Stimulated activated CD4-positive, alpha-beta T cell treated with anti-CD3 and anti-CD28 coated beads, Interleukin-4, amount 100 ng/mL, for 48 hours (primary cell): ENCODE results near the gene ALG12.
A peak's percentile ranks its signal among the peaks of the same experiment; 100 is the strongest.

Experiments used
- DNase-seq, 2 donors: peaks; one replicate each; pipeline ENCODE4 v3.0.0-alpha.2; 2020; ENCODE audit warnings: low read depth in 2 of 2

The ALG12 gene

GRCh38 chr22:49929994-49930575 lies 11.8 kb upstream of the ALG12 start:
- DNase-seq, result no peak

GRCh38 chr22:49929211-49929979 lies 11.2 kb upstream of the ALG12 start:
- peak; percentile 65 to 85 for DNase-seq

GRCh38 chr22:49928555-49929210 lies 10.4 kb upstream of the ALG12 start:
- DNase-seq, result no peak

DNA sequence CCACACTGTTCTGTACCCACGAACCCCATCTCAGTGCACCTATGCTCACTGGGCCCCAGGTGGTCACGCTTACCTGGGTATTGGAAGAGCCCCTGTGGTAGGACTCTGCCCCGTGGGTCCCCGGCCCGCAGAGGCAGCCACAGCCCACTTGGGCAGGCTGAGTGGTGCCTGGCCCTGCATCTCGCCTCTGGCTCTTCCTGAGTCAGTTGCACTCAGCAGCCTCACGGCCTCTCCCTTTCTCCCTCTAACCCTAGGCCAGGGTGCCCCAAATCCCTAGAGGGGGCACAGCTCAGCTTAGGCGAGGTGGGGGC lies 9.9 kb upstream of the ALG12 start:
- DNase-seq, result no peak

- no peak for DNase-seq
These were observed 9.4 kb upstream of the ALG12 start for GRCh38 chr22:49927483-49928184.

DNA sequence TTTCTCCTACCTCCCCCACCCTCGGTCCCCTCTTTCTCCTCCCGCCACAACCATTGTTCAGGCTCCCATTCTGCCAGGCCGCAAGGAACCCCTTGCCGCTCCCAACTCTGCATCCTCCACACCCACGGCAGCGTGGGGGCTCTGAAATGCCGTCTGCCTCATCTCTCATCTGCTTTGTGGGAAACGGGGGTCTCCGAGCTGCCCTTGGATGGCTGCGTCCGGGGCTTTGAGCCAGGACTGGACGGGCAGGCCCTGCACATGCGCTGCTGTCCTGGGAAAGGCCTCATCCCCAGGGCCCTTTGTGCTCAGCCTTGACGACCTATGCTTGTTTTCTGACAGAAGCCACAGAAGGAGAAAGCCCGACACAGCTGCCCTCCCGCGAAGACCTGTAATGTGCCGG lies 8.7 kb upstream of the ALG12 start:
- DNase-seq, result no peak

DNA sequence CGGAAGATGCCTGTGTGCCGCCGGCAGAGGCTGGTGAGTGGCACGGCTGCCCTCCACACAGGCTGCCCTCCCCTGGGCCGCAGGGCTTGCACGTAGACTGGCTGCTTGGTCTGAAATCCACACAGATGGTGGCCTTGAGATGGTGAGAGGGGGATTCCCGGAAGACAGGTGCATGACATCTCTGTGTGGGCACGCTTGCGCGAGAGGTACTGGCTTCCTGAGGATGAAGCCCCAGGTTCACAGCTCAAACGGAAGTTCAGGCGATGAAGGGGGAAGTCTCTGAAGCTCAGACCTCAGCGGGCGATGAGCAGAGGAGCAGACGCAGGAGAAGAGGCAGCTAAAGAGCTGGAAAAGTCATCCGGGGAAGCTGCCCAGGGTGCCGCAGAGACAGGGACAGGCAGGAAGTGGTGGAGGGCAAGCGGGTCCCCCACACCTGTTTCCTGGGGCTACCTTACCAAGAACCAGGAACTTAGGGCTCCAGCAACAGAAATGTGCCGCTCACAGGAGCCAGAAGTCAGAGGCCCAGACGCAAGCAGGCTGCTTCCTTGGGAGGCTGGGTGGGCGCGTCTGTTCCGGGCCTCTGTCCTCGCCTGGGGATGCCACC lies 7.4 kb upstream of the ALG12 start:
- DNase-seq, result peak; percentile 42 to 43

DNA sequence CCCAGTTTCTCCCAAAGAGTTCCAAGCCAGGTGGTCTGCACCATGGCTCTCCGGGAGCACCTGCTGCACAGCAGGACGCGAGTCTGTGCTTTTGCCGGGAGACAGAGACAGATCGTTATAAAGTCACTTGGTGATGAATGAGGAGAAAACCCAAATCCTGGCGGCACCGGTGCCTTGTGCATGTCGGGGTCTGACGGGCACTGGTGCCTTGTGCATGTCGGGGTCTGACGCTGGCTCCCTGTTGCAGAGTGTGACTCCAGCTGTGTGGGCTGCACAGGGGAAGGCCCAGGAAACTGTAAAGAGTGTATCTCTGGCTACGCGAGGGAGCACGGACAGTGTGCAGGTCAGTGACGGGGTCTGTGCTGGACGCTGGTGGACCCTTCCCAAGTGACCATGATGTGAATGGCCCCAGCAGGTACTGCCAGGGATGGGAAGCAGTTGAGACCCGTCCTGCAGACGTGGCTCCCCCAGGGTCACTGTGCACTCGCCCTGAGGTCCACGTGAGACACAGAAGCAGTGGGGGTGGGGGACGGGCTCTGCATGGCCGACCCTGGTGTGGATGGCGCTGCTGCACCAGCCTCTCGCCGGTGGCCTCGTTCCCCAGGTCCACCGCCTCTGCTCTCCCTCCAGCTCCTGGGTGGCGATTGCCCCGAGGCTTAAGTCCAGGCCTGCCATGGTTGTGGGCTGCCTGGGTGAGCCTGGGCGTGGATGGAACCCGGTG lies 6.0 kb upstream of the ALG12 start:
- DNase-seq, result no peak

DNA sequence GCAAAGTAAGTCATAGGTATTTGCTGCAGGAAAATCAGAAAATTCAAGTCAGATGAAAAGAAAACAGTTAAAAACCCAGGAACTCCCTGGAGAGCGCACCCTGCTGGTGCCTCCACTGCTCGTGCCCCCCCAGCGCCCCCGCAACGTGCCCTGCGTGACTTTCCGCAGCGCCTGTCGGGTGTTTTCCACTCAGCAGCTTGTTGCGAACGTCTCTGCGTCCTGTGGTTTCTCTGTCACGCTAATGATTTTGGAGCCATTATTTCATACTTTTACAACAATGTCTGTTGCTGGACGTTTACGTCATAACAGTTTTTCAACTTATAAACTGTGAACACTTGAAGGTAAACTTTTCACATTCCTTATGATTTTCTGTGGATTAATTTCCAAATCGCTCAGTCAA lies 5.2 kb upstream of the ALG12 start:
- DNase-seq, result no peak

DNA sequence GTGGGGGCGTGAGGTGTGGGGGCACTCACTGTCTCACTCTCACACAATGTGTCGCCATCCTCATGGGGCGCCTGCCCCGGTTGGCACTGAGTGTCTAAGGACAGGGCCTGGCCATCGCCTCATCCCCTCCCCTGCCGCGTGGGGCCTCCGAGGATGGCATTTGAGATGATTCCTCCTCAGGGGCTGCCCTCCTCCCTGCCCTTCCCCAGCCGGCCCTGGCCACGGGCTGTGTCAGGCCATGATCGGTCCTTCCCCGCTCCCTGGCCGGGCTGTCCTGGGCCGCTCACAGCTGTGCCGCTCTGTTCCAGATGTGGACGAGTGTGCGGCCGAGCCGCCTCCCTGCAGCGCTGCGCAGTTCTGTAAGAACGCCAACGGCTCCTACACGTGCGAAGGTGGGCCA lies 4.7 kb upstream of the ALG12 start:
- DNase-seq, result no peak

- no peak for DNase-seq
These were observed 4.2 kb upstream of the ALG12 start for GRCh38 chr22:49922484-49922883.

DNA sequence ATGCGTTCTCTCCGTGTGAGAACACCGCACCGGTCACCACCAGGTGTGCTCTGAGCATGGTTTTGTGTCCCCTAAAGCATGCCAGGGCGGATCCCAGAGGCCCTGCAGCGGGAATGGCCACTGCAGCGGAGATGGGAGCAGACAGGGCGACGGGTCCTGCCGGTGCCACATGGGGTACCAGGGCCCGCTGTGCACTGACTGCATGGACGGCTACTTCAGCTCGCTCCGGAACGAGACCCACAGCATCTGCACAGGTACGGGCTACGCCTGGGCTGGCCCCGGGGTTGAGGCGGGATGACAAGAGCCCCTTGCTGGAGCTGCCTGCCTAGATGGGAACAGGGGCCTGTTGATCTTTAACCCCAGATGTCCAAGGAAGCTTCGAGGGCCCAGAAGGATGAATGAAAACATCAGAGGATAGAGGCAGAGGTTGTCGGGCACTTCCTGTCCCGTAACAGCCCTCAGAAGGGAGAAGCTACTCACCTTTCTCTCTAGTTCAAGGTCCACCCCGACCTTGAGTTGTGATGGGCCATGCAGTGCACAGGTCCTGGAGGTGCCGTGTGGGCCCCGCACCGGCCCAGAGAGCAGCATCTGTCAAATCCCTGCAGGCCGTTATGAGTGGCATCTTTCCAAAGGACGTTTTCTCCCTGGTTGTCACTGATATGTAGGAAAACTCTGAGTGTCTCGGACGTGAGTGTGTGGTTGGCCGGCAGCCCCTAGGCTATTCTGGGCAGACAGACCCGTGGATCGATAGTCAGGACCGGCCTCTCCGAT lies 3.5 kb upstream of the ALG12 start:
- DNase-seq, result no peak

DNA sequence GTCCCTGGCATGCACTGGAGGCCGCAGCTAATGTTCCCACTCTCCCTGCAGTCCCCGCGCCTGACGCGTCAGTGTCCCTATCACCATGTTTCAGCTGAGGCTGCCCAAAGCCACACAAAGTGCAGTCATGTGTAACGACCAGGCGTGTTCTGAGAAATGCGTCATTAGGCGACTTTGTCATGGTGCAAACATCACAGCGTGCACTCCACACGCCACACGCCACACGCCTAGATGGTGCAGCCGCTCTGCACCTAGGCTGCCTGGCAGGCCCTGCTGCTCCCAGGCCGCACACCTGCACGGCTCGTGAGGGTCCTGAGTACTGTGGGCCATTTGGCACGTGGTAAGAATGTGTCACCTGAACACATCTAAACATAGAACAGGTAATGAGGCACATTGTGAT lies 2.6 kb upstream of the ALG12 start:
- no peak for DNase-seq

- DNase-seq, result no peak
These were observed 958 bp upstream of the ALG12 start for GRCh38 chr22:49918911-49919881.

- DNase-seq, result no peak
These were observed 1.4 kb downstream of the ALG12 start for GRCh38 chr22:49916831-49917230.

DNA sequence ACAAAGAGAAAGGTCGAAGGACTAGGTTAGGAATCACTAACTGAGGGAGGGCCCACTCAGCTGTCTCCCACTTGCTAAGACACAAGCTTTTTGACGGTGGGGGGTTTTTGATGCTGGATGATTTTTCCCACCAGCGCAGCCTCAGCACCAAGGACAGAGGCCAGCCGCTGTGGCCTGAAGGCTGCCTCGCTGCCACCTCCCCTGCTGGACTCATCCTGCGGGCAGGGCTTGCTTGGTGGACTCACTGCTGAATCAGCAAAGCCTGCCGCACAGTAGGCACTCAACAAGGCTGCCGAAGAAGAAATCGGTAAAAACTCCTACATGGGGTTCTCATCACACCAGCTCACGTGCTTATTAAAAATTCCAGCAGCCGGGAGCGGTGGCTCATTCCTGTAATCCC lies 2.6 kb downstream of the ALG12 start:
- no peak for DNase-seq

GRCh38 chr22:49914256-49914655 lies 4.0 kb downstream of the ALG12 start:
- no peak for DNase-seq

DNA sequence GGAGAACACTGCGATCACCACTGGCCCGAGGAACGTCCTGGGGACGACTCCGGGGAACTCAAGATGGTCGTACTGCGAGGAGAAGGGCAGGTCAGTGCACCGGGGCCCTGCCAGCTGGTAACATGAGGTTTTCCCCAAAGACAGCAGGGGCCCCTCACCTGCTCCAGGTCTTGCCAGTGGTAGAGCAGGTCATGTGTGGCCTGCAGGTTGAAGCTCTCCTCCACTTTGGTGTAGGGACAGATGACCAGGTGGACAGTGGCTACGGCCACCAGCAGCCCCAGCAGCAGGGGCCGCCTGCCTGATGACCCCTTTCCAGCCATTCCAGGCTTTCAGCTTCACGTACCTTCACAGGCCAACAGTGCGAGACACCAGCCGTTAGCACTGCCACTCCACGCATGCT lies 4.8 kb downstream of the ALG12 start:
- DNase-seq, result no peak

DNA sequence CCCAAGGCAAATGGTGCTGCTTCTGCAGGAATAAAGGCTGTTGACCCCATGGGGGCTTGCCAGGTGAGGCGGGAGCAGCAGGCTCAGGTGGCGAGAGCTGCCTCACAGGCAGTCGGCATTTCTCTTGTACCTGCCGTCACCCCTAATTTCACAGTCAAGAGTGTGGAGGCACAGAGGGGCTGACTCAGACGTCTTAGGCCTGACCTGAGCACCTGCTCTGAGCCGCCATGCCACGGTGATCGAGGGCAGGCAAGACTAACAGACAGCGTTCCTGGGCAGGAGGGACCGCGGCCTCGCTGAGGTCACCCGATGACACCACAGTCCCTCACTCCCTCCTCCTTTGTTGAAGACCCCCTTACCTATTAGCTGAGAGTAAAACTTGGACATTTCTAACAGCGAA lies 5.2 kb downstream of the ALG12 start:
- no peak for DNase-seq
